Measurements from ENCODE around the gene LRRN2. TPM values are rescaled to one million over a fixed set of nuclear protein-coding genes. Genes with fewer than 3 reads are reported as not detected.

LRRN2 gene
- total RNA-seq, 1 experiment from 2014 or later: 2.0 TPM

GRCh38 chr1:204672069-204672468 is 13.5 kb downstream of the LRRN2 start:
- TF ChIP-seq CTCF (IDR thresholded peaks at IDR 0.05) (no peak), POLR2AphosphoS5 (IDR thresholded peaks at IDR 0.05; ENCODE audit: low read depth, low read length) (no peak), TCF7L2 (IDR thresholded peaks at IDR 0.05; ENCODE audit: low read depth, low read length) (no peak), SIN3A (IDR thresholded peaks at IDR 0.05; ENCODE audit: borderline replicate concordance, insufficient read depth, low read depth, low read length) (no peak), REST (IDR thresholded peaks at IDR 0.05; ENCODE audit: insufficient read depth in 1 of 2, low read depth in 2 of 2, low read length in 1 of 2) (no peak)
- ChIA-PET CTCF (no interaction called here), POLR2A (no interaction called here)

GRCh38 chr1:204670152-204670927 is 15.2 kb downstream of the LRRN2 start:
- no peaks in the 10 kb centered on the region for H3K36me3 ChIP-seq (ENCODE audit: control insufficient read depth, insufficient read depth, low read length)
- ATAC-seq (no peak), DNase-seq (ENCODE audit: low read depth, low spot score) (no peak)
- no TSS peak for BruUV-seq (replicated peaks)
- POLR2A ChIA-PET: no interaction called here
- CTCF ChIA-PET: no interaction called here
- H3K27ac ChIP-seq (ENCODE audit: low read length): no peak overlapping the region
- H3K27me3 ChIP-seq (ENCODE audit: control insufficient read depth, insufficient read depth, low read length): peaks cover 2% of the 10 kb centered on the region
- no peak overlapping the region for H3K4me3 ChIP-seq (ENCODE audit: low read depth in 2 of 2, low read length in 2 of 2)
- intact Hi-C loops (cut with micrococcal nuclease; ENCODE audit: unreplicated experiment): no loop called here
- H3K4me1 ChIP-seq (ENCODE audit: control insufficient read depth, insufficient read depth, low read length): no peaks in the 10 kb centered on the region
- in situ Hi-C loops (cut with HindIII; ENCODE audit: low pct_unique_long_range_greater_than_20kb, low sequenced_read_pairs): no loop called here
- TF ChIP-seq SIN3A (IDR thresholded peaks at IDR 0.05; ENCODE audit: borderline replicate concordance, insufficient read depth, low read depth, low read length): no peak
- no peak for TF ChIP-seq TCF7L2 (IDR thresholded peaks at IDR 0.05; ENCODE audit: low read depth, low read length)
- TF ChIP-seq REST (IDR thresholded peaks at IDR 0.05; ENCODE audit: insufficient read depth in 1 of 2, low read depth in 2 of 2, low read length in 1 of 2): no peak
- no peak for TF ChIP-seq POLR2AphosphoS5 (IDR thresholded peaks at IDR 0.05; ENCODE audit: low read depth, low read length)
- TF ChIP-seq CTCF (IDR thresholded peaks at IDR 0.05): no peak
- H3K9me3 ChIP-seq (ENCODE audit: control insufficient read depth, insufficient read depth, low read depth, low read length): no peaks in the 10 kb centered on the region

More at GRCh38 chr1:204672069-204672468, 13.5 kb downstream of the LRRN2 start:
- no peaks in the 10 kb centered on the region for H3K9me3 ChIP-seq (ENCODE audit: control insufficient read depth, insufficient read depth, low read depth, low read length)
- in situ Hi-C loops (cut with HindIII; ENCODE audit: low pct_unique_long_range_greater_than_20kb, low sequenced_read_pairs) (no loop called here), intact Hi-C loops (cut with micrococcal nuclease; ENCODE audit: unreplicated experiment) (no loop called here)
- no peaks in the 10 kb centered on the region; the same call in none of the 2 replicates for H3K27me3 ChIP-seq (ENCODE audit: control insufficient read depth, insufficient read depth, low read length)
- H3K4me3 ChIP-seq (ENCODE audit: low read depth in 2 of 2, low read length in 2 of 2): no peak overlapping the region
- no peaks in the 10 kb centered on the region for H3K4me1 ChIP-seq (ENCODE audit: control insufficient read depth, insufficient read depth, low read length)
- ATAC-seq (0 out of 2 replicates have a peak, but pooled peaks have one; percentile 9), DNase-seq (ENCODE audit: low read depth, low spot score) (no peak)
- no TSS peak for BruUV-seq (replicated peaks)
- no peak overlapping the region for H3K27ac ChIP-seq (ENCODE audit: low read length)
- H3K36me3 ChIP-seq (ENCODE audit: control insufficient read depth, insufficient read depth, low read length): no peaks in the 10 kb centered on the region
